Suprapubic skin (tissue), 4 donors: ENCODE data around the gene RPS6KA2.

ENCODE experiments used
- EP300 ChIP-seq: sonication (generic); formaldehyde crosslinking; IDR thresholded peaks from one replicate; pipeline ENCODE4 v1.6.1; 2017; ENCODE audit warnings: antibody characterized with exemption
- POLR2A ChIP-seq, 2 donors: fragments of 450-650 bp; IDR thresholded peaks; one replicate each; pipeline ENCODE4 v1.6.1; 2017; ENCODE audit warnings: antibody characterized with exemption in 2 of 2, mild to moderate bottlenecking in 2 of 2, moderate library complexity in 2 of 2
- POLR2AphosphoS5 ChIP-seq, 3 donors: sonication (generic); formaldehyde crosslinking; IDR thresholded peaks; one replicate each; pipeline ENCODE4 v1.6.1; 2017; ENCODE audit warnings: antibody characterized with exemption in 3 of 3
- TF ChIP-seq, protein P1 (sequence below), 2 donors: fragments of 200-600 bp in 1 of 2; fragments of 450-650 bp in 1 of 2; sonication (generic) in 1 of 2; IDR thresholded peaks; one replicate each; pipeline ENCODE4 v1.5.1; 2016 to 2019; ENCODE audit warnings: antibody characterized with exemption in 2 of 2, mild to moderate bottlenecking in 1 of 2, moderate library complexity in 1 of 2

GRCh38 chr6:166538297-166539010, 88.6 kb downstream of the RPS6KA2 start:
- TF ChIP-seq, protein P1, sequence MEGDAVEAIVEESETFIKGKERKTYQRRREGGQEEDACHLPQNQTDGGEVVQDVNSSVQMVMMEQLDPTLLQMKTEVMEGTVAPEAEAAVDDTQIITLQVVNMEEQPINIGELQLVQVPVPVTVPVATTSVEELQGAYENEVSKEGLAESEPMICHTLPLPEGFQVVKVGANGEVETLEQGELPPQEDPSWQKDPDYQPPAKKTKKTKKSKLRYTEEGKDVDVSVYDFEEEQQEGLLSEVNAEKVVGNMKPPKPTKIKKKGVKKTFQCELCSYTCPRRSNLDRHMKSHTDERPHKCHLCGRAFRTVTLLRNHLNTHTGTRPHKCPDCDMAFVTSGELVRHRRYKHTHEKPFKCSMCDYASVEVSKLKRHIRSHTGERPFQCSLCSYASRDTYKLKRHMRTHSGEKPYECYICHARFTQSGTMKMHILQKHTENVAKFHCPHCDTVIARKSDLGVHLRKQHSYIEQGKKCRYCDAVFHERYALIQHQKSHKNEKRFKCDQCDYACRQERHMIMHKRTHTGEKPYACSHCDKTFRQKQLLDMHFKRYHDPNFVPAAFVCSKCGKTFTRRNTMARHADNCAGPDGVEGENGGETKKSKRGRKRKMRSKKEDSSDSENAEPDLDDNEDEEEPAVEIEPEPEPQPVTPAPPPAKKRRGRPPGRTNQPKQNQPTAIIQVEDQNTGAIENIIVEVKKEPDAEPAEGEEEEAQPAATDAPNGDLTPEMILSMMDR (IDR thresholded peaks at IDR 0.05), result no peak
- TF ChIP-seq EP300 (no peak), POLR2A (IDR thresholded peaks at IDR 0.05) (no peak), POLR2AphosphoS5 (IDR thresholded peaks at IDR 0.05) (no peak)
